ENCODE data around the gene RLN2.

The RLN2 gene

GRCh38 chr9:5310851-5311250 is 6.3 kb upstream of the RLN2 start:
- no peak overlapping the region for H3K4me3 ChIP-seq
- peaks cover 0 to 14% (median 10%) of the 10 kb centered on the region in 3 donors for H3K9me3 ChIP-seq
- TF ChIP-seq CTCF (IDR thresholded peaks at IDR 0.05), result no peak
- H3K27me3 ChIP-seq, result no peaks in the 10 kb centered on the region
- DNase-seq, result no peak
- intact Hi-C loops (cut with DNase I; ENCODE audit: low total_unique reads), result no loop called here
- H3K4me1 ChIP-seq, result no peaks in the 10 kb centered on the region
- no peaks in the 10 kb centered on the region for H3K36me3 ChIP-seq
- H3K27ac ChIP-seq, result no peak overlapping the region

- H3K27me3 ChIP-seq, result no peaks in the 10 kb centered on the region
- H3K36me3 ChIP-seq, result no peaks in the 10 kb centered on the region
- H3K9me3 ChIP-seq, result no peaks in the 10 kb centered on the region
- peaks cover 0 to 4% (median 0%) of the 10 kb centered on the region in 4 donors for H3K4me1 ChIP-seq
- no peak overlapping the region for H3K27ac ChIP-seq
- H3K4me3 ChIP-seq, result no peak overlapping the region
- intact Hi-C loops (cut with DNase I; ENCODE audit: low total_unique reads), result no loop called here
- no peak for DNase-seq
- TF ChIP-seq CTCF (IDR thresholded peaks at IDR 0.05), result no peak
Measured at GRCh38 chr9:5305741-5306140, 1.2 kb upstream of the RLN2 start.

GRCh38 chr9:5301544-5301943 is 3.0 kb downstream of the RLN2 start:
- Histone ChIP-seq H3K27me3 (no peaks in the 10 kb centered on the region), H3K4me3 (no peak overlapping the region), H3K36me3 (no peaks in the 10 kb centered on the region), H3K4me1 (peaks cover 0 to 4% (median 0%) of the 10 kb centered on the region in 4 donors), H3K27ac (no peak overlapping the region), H3K9me3 (no peaks in the 10 kb centered on the region)
- no peak for TF ChIP-seq CTCF (IDR thresholded peaks at IDR 0.05)
- intact Hi-C loops (cut with DNase I; ENCODE audit: low total_unique reads), result no loop called here
- no peak for DNase-seq

- H3K4me3 ChIP-seq, result no peak overlapping the region
- H3K27ac ChIP-seq, result no peak overlapping the region
- peaks cover 0 to 4% of the 10 kb centered on the region in 2 donors for H3K27me3 ChIP-seq
- TF ChIP-seq CTCF (IDR thresholded peaks at IDR 0.05), result no peak
- H3K36me3 ChIP-seq, result no peaks in the 10 kb centered on the region
- DNase-seq, result no peak
- no peaks in the 10 kb centered on the region for H3K4me1 ChIP-seq
- H3K9me3 ChIP-seq, result no peaks in the 10 kb centered on the region
- intact Hi-C loops (cut with DNase I; ENCODE audit: low total_unique reads), result no loop called here
Measured at GRCh38 chr9:5292141-5292540, 12.4 kb downstream of the RLN2 start.

- Histone ChIP-seq H3K27ac (no peak overlapping the region), H3K4me3 (no peak overlapping the region), H3K4me1 (no peaks in the 10 kb centered on the region), H3K36me3 (no peaks in the 10 kb centered on the region), H3K9me3 (no peaks in the 10 kb centered on the region), H3K27me3 (peaks cover 0 to 4% of the 10 kb centered on the region in 2 donors)
- intact Hi-C loops (cut with DNase I; ENCODE audit: low total_unique reads), result no loop called here
- no peak for TF ChIP-seq CTCF (IDR thresholded peaks at IDR 0.05)
- no peak for DNase-seq
Measured at GRCh38 chr9:5288591-5288990, 15.9 kb downstream of the RLN2 start.

- Histone ChIP-seq H3K27ac (no peak overlapping the region), H3K36me3 (no peaks in the 10 kb centered on the region), H3K4me1 (no peaks in the 10 kb centered on the region), H3K27me3 (no peaks in the 10 kb centered on the region), H3K4me3 (no peak overlapping the region), H3K9me3 (no peaks in the 10 kb centered on the region)
- no peak for TF ChIP-seq CTCF (IDR thresholded peaks at IDR 0.05)
- no peak for DNase-seq
- intact Hi-C loops (cut with DNase I; ENCODE audit: low total_unique reads), result no loop called here
Measured at GRCh38 chr9:5286262-5286661, 18.3 kb downstream of the RLN2 start.

Measured in tibial artery (tissue), 4 donors.